B cell (primary cell): Measurements from ENCODE around the gene SCPEP1.

Experiments
- CTCF ChIP-seq: fragments of 200-600 bp; IDR thresholded peaks from one replicate; pipeline ENCODE4 v1.8.0; 2022; ENCODE audit warnings: antibody characterized with exemption, mild to moderate bottlenecking
- EZH2 ChIP-seq: IDR thresholded peaks from 2 replicates; pipeline ENCODE4 v1.6.1; 2012; ENCODE audit warnings: borderline replicate concordance, low read depth, mild to moderate bottlenecking, moderate library complexity, low read length; ENCODE audit not compliant: insufficient read depth, poor library complexity, severe bottlenecking

DNA sequence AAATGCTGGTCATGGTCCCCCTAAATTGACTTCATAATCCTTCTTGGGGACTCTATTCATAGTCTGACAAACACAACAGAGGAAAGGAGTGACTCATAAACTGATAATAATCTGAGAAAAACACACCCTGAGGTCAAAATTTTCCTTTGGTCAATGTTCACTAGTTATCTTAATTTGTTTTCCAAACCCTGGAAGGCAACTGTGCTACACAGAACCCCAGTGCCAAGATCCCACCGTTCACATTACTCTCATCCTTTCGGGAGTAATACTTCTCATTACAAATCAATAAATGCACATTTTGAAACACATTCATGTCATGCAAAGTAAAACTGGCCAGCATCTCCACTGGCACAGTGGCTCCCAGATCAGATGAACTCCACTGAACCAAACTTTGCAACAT lies 40.2 kb upstream of the SCPEP1 start:
- no peak for TF ChIP-seq CTCF
- no peak for TF ChIP-seq EZH2
